Fibroblast of lung (primary cell): ENCODE results near the gene DDX60. TPM values are rescaled to one million over a fixed set of nuclear protein-coding genes. Genes with fewer than 3 reads are reported as not detected.
A peak's percentile ranks its signal among the peaks of the same experiment; 100 is the strongest.

ENCODE experiments used
- DNase-seq, 2 donors: peaks; one replicate each; pipeline versions ENCODE4 v3.0.0 to v3.0.0-alpha.2; 2010; ENCODE audit warnings: low read depth in 2 of 2
- H2AFZ ChIP-seq: 2 replicates; pipeline ENCODE4 v1.5.1; 2012; ENCODE audit warnings: low read length, control low read depth, inconsistent platforms
- H3K27ac ChIP-seq: 2 replicates; pipeline ENCODE4 v1.5.1; 2011; ENCODE audit warnings: low read length, control low read depth; ENCODE audit not compliant: insufficient read depth
- H3K27me3 ChIP-seq: 2 replicates; pipeline ENCODE4 v1.5.1; 2011; ENCODE audit warnings: mild to moderate bottlenecking, low read length; ENCODE audit not compliant: control insufficient read depth, insufficient read depth
- H3K36me3 ChIP-seq: 2 replicates; pipeline ENCODE4 v1.5.1; 2011; ENCODE audit warnings: low read length; ENCODE audit not compliant: control insufficient read depth, insufficient read depth
- H3K4me1 ChIP-seq: 2 replicates; pipeline ENCODE4 v1.5.1; 2011; ENCODE audit warnings: low read length; ENCODE audit not compliant: control insufficient read depth, insufficient read depth; ENCODE audit errors: extremely low read depth
- H3K4me2 ChIP-seq: 2 replicates; pipeline ENCODE4 v1.5.1; 2011; ENCODE audit warnings: low read length, control low read depth; ENCODE audit not compliant: insufficient read depth; ENCODE audit errors: extremely low read depth
- H3K4me3 ChIP-seq, 4 experiments: fragments of 200-600 bp in 1 of 4; sonication (generic) in 1 of 4; replicated peaks in 1 of 4; 2 replicates each; pipeline ENCODE4 v1.5.1; 2011 to 2016; ENCODE audit warnings: low read length in 4 of 4, low read depth in 3 of 4, mild to moderate bottlenecking in 3 of 4, control low read depth in 2 of 4, inconsistent platforms in 1 of 4, mixed read lengths in 1 of 4; ENCODE audit not compliant: insufficient read depth in 1 of 4; ENCODE audit errors: control extremely low read depth in 1 of 4
- H3K79me2 ChIP-seq: 2 replicates; pipeline ENCODE4 v1.5.1; 2012; ENCODE audit warnings: mild to moderate bottlenecking, low read length, inconsistent platforms; ENCODE audit not compliant: control insufficient read depth, insufficient read depth
- H3K9ac ChIP-seq: 2 replicates; pipeline ENCODE4 v1.5.1; 2011; ENCODE audit warnings: mild to moderate bottlenecking, low read length, control low read depth; ENCODE audit not compliant: insufficient read depth
- H3K9me3 ChIP-seq: 2 replicates; pipeline ENCODE4 v1.5.1; 2012; ENCODE audit warnings: low read depth, low read length; ENCODE audit not compliant: control insufficient read depth, insufficient read depth
- H4K20me1 ChIP-seq: 2 replicates; pipeline ENCODE4 v1.5.1; 2011; ENCODE audit warnings: low read length; ENCODE audit not compliant: control insufficient read depth, insufficient read depth; ENCODE audit errors: extremely low read depth
- CTCF ChIP-seq, 2 donors: IDR thresholded peaks in 1 of 2; conservative IDR thresholded peaks in 1 of 2; 1 replicate in 1 of 2; 2 replicates in 1 of 2; pipeline ENCODE4 v1.5.1; 2011 to 2012; ENCODE audit warnings: low read length in 2 of 2, control low read depth in 1 of 2, inconsistent platforms in 1 of 2, low read depth in 1 of 2, mild to moderate bottlenecking in 1 of 2
- EZH2 ChIP-seq: IDR thresholded peaks from 2 replicates; pipeline ENCODE4 v1.5.1; 2012; ENCODE audit warnings: low read length, control low read depth, mild to moderate bottlenecking; ENCODE audit errors: missing control alignments
- polyA minus RNA-seq: library from RNA; depleted of rRNA, polyadenylated mRNA; stranded (reverse); fragments of >200 nt; gene quantifications from 2 replicates; pipeline ENCODE4 v1.2.3, GENCODE V29; 2011; ENCODE audit warnings: low replicate concordance
- polyA plus RNA-seq, 2 donors: library from polyadenylated mRNA; depleted of rRNA in 1 of 2; stranded (reverse) in 1 of 2; unstranded in 1 of 2; fragments of >200 nt; gene quantifications; 2 replicates each; pipeline ENCODE4 v1.2.1, GENCODE V29; 2011 to 2012; ENCODE audit warnings: missing spikeins in 1 of 2
- total RNA-seq: library from RNA; depleted of rRNA; stranded (reverse); fragments of >200 nt; gene quantifications from 2 replicates; pipeline ENCODE4 v1.2.1, GENCODE V29; 2014

DDX60 gene
- total RNA-seq, result 20.8 and 23.1 TPM in 2 replicates
- 9.3 and 12.9 TPM in 2 replicates for polyA plus RNA-seq
- polyA plus RNA-seq (2012), result 4.9 and 5.4 TPM in 2 replicates
- 1.3 TPM in 2 replicates for polyA minus RNA-seq

- no peaks in the 10 kb centered on the region for H3K9me3 ChIP-seq
- TF ChIP-seq CTCF (conservative IDR thresholded peaks at IDR 0.05 in 1 of 2, IDR thresholded peaks at IDR 0.05 in 1 of 2; ENCODE audit: low read depth in 1 of 2, low read length in 2 of 2), result peak; percentile 52 to 57
- no peak for TF ChIP-seq EZH2
- peak within 1 kb of the TSS; percentile 98 for H3K9ac ChIP-seq
- H3K4me2 ChIP-seq, result peak within 1 kb of the TSS; percentile 67
- DNase-seq, result peak; percentile 73 to 85
- no peaks in the 10 kb centered on the region for H4K20me1 ChIP-seq
- no peaks in the 10 kb centered on the region for H3K27me3 ChIP-seq
- peaks cover 4% of the 10 kb centered on the region for H3K4me1 ChIP-seq
- peak within 1 kb of the TSS; percentile 94 for H2AFZ ChIP-seq
- H3K79me2 ChIP-seq, result no peaks in the 10 kb centered on the region
- no peaks in the 10 kb centered on the region for H3K36me3 ChIP-seq
- H3K4me3 ChIP-seq, result peak within 1 kb of the TSS; percentile 76 to 93 (median 88)
- H3K27ac ChIP-seq, result peak within 1 kb of the TSS; percentile 97
Measured at GRCh38 chr4:168318266-168318895, at the start of gene DDX60. DDX60 (minus strand) TSS chr4:168318752; CDS start chr4:168311259, 7,493 bp downstream.

GRCh38 chr4:168367065-168367464 lies 48.5 kb upstream of the DDX60 start:
- no peaks in the 10 kb centered on the region for H4K20me1 ChIP-seq
- TF ChIP-seq EZH2 (no peak), CTCF (conservative IDR thresholded peaks at IDR 0.05 in 1 of 2, IDR thresholded peaks at IDR 0.05 in 1 of 2; ENCODE audit: low read depth in 1 of 2, low read length in 2 of 2) (no peak)
- no peaks in the 10 kb centered on the region for H3K4me1 ChIP-seq
- H3K36me3 ChIP-seq, result no peaks in the 10 kb centered on the region
- no peaks in the 10 kb centered on the region for H3K9me3 ChIP-seq
- H2AFZ ChIP-seq, result no peak overlapping the region
- DNase-seq, result no peak
- no peaks in the 10 kb centered on the region for H3K79me2 ChIP-seq
- no peak overlapping the region for H3K27ac ChIP-seq
- H3K27me3 ChIP-seq, result no peaks in the 10 kb centered on the region
- H3K9ac ChIP-seq, result no peak overlapping the region
- H3K4me3 ChIP-seq, result no peak overlapping the region
- H3K4me2 ChIP-seq, result no peak overlapping the region

GRCh38 chr4:168362025-168362401 lies 43.5 kb upstream of the DDX60 start:
- Histone ChIP-seq H3K9ac (no peak overlapping the region), H3K36me3 (no peaks in the 10 kb centered on the region), H3K4me3 (no peak overlapping the region), H3K4me1 (no peaks in the 10 kb centered on the region), H3K27me3 (no peaks in the 10 kb centered on the region), H2AFZ (no peak overlapping the region), H3K9me3 (no peaks in the 10 kb centered on the region), H4K20me1 (no peaks in the 10 kb centered on the region), H3K4me2 (no peak overlapping the region), H3K79me2 (no peaks in the 10 kb centered on the region), H3K27ac (no peak overlapping the region)
- TF ChIP-seq EZH2 (no peak), CTCF (conservative IDR thresholded peaks at IDR 0.05 in 1 of 2, IDR thresholded peaks at IDR 0.05 in 1 of 2; ENCODE audit: low read depth in 1 of 2, low read length in 2 of 2) (no peak)
- no peak for DNase-seq
